ENCODE results near the gene MAP3K19.

DNA sequence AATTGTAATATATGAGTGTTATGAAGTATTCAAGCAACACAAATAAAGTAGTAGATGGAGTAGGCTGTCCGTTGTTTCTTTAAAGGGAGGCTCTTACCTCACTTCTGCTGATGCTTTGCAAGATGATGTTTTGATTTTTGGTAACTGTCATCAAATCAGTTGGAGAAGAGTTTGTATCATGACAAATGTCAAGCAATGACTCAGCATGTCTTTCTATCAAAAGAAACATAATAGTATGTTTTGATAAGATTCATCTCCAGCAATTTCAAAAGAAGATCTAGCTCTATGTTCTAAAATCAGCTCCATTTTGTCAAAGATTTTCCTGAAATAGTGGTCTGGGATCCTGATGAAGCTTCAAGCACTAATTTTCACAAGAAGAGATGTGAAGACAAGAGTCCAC lies 25.6 kb downstream of the MAP3K19 start:
- TF ChIP-seq POLR2AphosphoS5 (IDR thresholded peaks at IDR 0.05; ENCODE audit: insufficient read depth in 1 of 2, low read depth in 1 of 2) = no peak
- no peak for TF ChIP-seq POLR2A (IDR thresholded peaks at IDR 0.05)
- TF ChIP-seq, protein P1, sequence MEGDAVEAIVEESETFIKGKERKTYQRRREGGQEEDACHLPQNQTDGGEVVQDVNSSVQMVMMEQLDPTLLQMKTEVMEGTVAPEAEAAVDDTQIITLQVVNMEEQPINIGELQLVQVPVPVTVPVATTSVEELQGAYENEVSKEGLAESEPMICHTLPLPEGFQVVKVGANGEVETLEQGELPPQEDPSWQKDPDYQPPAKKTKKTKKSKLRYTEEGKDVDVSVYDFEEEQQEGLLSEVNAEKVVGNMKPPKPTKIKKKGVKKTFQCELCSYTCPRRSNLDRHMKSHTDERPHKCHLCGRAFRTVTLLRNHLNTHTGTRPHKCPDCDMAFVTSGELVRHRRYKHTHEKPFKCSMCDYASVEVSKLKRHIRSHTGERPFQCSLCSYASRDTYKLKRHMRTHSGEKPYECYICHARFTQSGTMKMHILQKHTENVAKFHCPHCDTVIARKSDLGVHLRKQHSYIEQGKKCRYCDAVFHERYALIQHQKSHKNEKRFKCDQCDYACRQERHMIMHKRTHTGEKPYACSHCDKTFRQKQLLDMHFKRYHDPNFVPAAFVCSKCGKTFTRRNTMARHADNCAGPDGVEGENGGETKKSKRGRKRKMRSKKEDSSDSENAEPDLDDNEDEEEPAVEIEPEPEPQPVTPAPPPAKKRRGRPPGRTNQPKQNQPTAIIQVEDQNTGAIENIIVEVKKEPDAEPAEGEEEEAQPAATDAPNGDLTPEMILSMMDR (IDR thresholded peaks at IDR 0.05) = no peak
